K562 (cell line): ENCODE data around the gene EPHB3. TPM values are rescaled to one million over a fixed set of nuclear protein-coding genes. Genes with fewer than 3 reads are reported as not detected.
A peak's percentile ranks its signal among the peaks of the same experiment; 100 is the strongest.

Experiments
- ATAC-seq: fragments of 200-7000 bp; cut with Tn5 transposase; 3 replicates; pipeline ENCODE4 v1.9.1; 2020; ENCODE audit warnings: moderate library complexity
- BruUV-seq: library from RNA; stranded (reverse); fragments of 400-500 nt; replicated peaks from 2 replicates; lab custom pipeline; 2021; lab: Mats Ljungman, UMichigan
- CTCF ChIA-PET: fragments of 300-600 bp; formaldehyde crosslinking; extraction: SDS; loops from one replicate; lab custom pipeline; 2021; ENCODE audit warnings: low intra/inter-chr PET ratio; lab: Yijun Ruan, JAX
- POLR2A ChIA-PET: fragments of 300-600, 350-650 bp; sonication (Branson Sonifier 250); formaldehyde crosslinking; extraction: SDS; loops from one replicate; lab custom pipeline; 2021; ENCODE audit warnings: antibody characterized with exemption, inconsistent platforms; lab: Yijun Ruan, JAX
- DNase-seq, 4 experiments: peaks; one replicate each; pipeline versions ENCODE4 v3.0.0 to v3.0.0-alpha.2; 2011 to 2018; ENCODE audit warnings: low spot score in 3 of 4, mixed read lengths in 3 of 4; ENCODE audit errors: extremely low read depth in 1 of 4
- FAIRE-seq: peaks from 2 replicates; lab custom pipeline; 2011; peaks lifted over from hg19 to GRCh38; lab: Jason Lieb, UNC
- H2AFZ ChIP-seq: 2 replicates; pipeline ENCODE4 v1.6.0; 2011; ENCODE audit warnings: low read depth, low read length, control low read depth, inconsistent platforms
- H3K27ac ChIP-seq: fragments of 200-600 bp; 3 replicates; pipeline ENCODE4 v1.8.0; 2011; ENCODE audit warnings: low read depth, mild to moderate bottlenecking, control low read depth, inconsistent platforms, low read length, moderate library complexity, mixed read lengths; ENCODE audit errors: extremely low read depth
- H3K27me3 ChIP-seq, 2 experiments: fragments of 300-600 bp in 1 of 2; 2 replicates in 1 of 2; 3 replicates in 1 of 2; pipeline versions ENCODE4 v1.6.0 to v1.8.0; 2011; ENCODE audit warnings: inconsistent platforms in 2 of 2, low read length in 2 of 2, mild to moderate bottlenecking in 1 of 2, mixed read lengths in 1 of 2, moderate library complexity in 1 of 2; ENCODE audit not compliant: control insufficient read depth in 2 of 2, insufficient read depth in 2 of 2
- H3K36me3 ChIP-seq: fragments of 300-600 bp; 3 replicates; pipeline ENCODE4 v1.8.0; 2011; ENCODE audit warnings: mild to moderate bottlenecking, low read length, inconsistent platforms; ENCODE audit not compliant: control insufficient read depth, insufficient read depth
- H3K4me1 ChIP-seq, 2 experiments: fragments of 200-600 bp in 1 of 2; replicated peaks in 1 of 2; 2 replicates in 1 of 2; 3 replicates in 1 of 2; pipeline versions ENCODE4 v1.5.1 to v1.8.0; 2011; ENCODE audit warnings: inconsistent platforms in 2 of 2, low read length in 2 of 2, mild to moderate bottlenecking in 1 of 2, mixed read lengths in 1 of 2, moderate library complexity in 1 of 2; ENCODE audit not compliant: control insufficient read depth in 2 of 2, insufficient read depth in 2 of 2
- H3K4me2 ChIP-seq: 2 replicates; pipeline ENCODE4 v1.6.1; 2011; ENCODE audit warnings: low read length, control low read depth, inconsistent platforms, mixed read lengths; ENCODE audit not compliant: insufficient read depth
- H3K4me3 ChIP-seq: fragments of 200-600 bp; sonication (generic), shearing (Covaris generic); 2 replicates; pipeline ENCODE4 v1.5.1; 2016; ENCODE audit warnings: control low read depth, inconsistent platforms
- H3K79me2 ChIP-seq: fragments of 200-600 bp; 3 replicates; pipeline ENCODE4 v1.8.0; 2011; ENCODE audit warnings: low read length, inconsistent platforms; ENCODE audit not compliant: control insufficient read depth, insufficient read depth
- H3K9ac ChIP-seq, 2 experiments: 2 replicates each; pipeline versions ENCODE4 v1.6.0 to v1.6.1; 2011; ENCODE audit warnings: low read depth in 2 of 2, low read length in 2 of 2, control low read depth in 1 of 2, inconsistent platforms in 1 of 2, mild to moderate bottlenecking in 1 of 2, mixed read lengths in 1 of 2; ENCODE audit not compliant: insufficient read depth in 1 of 2
- H3K9me1 ChIP-seq: one replicate; pipeline ENCODE4 v1.6.0; 2011; ENCODE audit warnings: inconsistent platforms, mild to moderate bottlenecking, low read length, moderate library complexity; ENCODE audit not compliant: control insufficient read depth, insufficient read depth
- H3K9me3 ChIP-seq: replicated peaks from 2 replicates; pipeline ENCODE4 v1.5.1; 2011; ENCODE audit warnings: low read depth, low read length, inconsistent platforms; ENCODE audit not compliant: control insufficient read depth, insufficient read depth
- H4K20me1 ChIP-seq: replicated peaks from 2 replicates; pipeline ENCODE4 v1.6.1; 2011; ENCODE audit warnings: low read length, inconsistent platforms, mixed read lengths; ENCODE audit not compliant: control insufficient read depth, insufficient read depth
- ETS2 ChIP-seq: IDR thresholded peaks from 2 replicates; pipeline ENCODE4 v1.6.1; 2016; ENCODE audit warnings: borderline replicate concordance, missing genetic modification characterization, mild to moderate bottlenecking, moderate library complexity, missing compliant biosample characterization; ENCODE audit not compliant: poor library complexity, severe bottlenecking
- EZH2 ChIP-seq: IDR thresholded peaks from 2 replicates; pipeline ENCODE4 v1.6.1; 2012; ENCODE audit warnings: low read depth, mild to moderate bottlenecking, inconsistent platforms, low read length, borderline replicate concordance
- GABPB1 ChIP-seq: sonication (generic); formaldehyde crosslinking; IDR thresholded peaks from 2 replicates; pipeline ENCODE4 v1.8.0; 2022; ENCODE audit warnings: mild to moderate bottlenecking, missing genetic modification reagents
- POLR2B ChIP-seq: fragments of 450-650 bp; IDR thresholded peaks from 2 replicates; pipeline ENCODE4 v1.6.1; 2018; ENCODE audit warnings: low read depth; ENCODE audit not compliant: partially characterized antibody
- RHOXF2B ChIP-seq: fragments of 250-450 bp; sonication (Bioruptor Pico); conservative IDR thresholded peaks from 2 replicates; pipeline ENCODE4 v1.5.1; 2021
- WGBS: fragments of 100-300 bp; shearing (Covaris generic); methylation state at CpG from one replicate; pipeline ENCODE4 v1.1.6; 2016; ENCODE audit warnings: low coverage, mixed read lengths; ENCODE audit not compliant: insufficient coverage; ENCODE audit errors: missing lambda C conversion rate; 5-methylcytosine and 5-hydroxymethylcytosine counted together
- in situ Hi-C: fragments of 300-500 bp; cut with MboI; formaldehyde crosslinking; loops from 4 replicates; pipeline ENCODE4 v1.15.0; 2018; ENCODE audit warnings: inconsistent platforms, mixed read lengths
- intact Hi-C: fragments of 100-400 bp; cut with micrococcal nuclease; formaldehyde crosslinking; loops from 2 replicates; pipeline ENCODE4 v1.14.2; 2022
- polyA plus RNA-seq, 8 experiments: library from polyadenylated mRNA; depleted of rRNA in 4 of 8; stranded (reverse) in 5 of 8; unstranded in 3 of 8; fragments of >200 nt; fragmentation: Nextera tagmentation in 2 of 8; fragmentation: Illumina TruSeq in 1 of 8; extraction: Ambion mirVana in 2 of 8; extraction: Trizol in 1 of 8; gene quantifications; 2 replicates each; pipeline versions ENCODE4 v1.2.1 to v1.2.3, GENCODE V29; 2011 to 2014; ENCODE audit warnings: inconsistent platforms in 1 of 8, missing spikeins in 1 of 8
- total RNA-seq, 7 experiments: library from RNA; depleted of rRNA in 6 of 7; stranded (reverse); fragments of >200 nt in 6 of 7; fragmentation: Illumina TruSeq in 2 of 7; extraction: Trizol in 2 of 7; gene quantifications; 2 replicates each; pipeline versions ENCODE4 v1.2.1 to v1.2.3, GENCODE V29; 2011 to 2021; ENCODE audit warnings: low replicate concordance in 1 of 7
- TF ChIP-seq, protein P1 (sequence below): sonication (generic); formaldehyde crosslinking; IDR thresholded peaks from 2 replicates; pipeline ENCODE4 v1.8.0; 2022; ENCODE audit warnings: mild to moderate bottlenecking, missing genetic modification reagents
- TF ChIP-seq, protein P2 (sequence below): fragments of 450-650 bp; IDR thresholded peaks from 2 replicates; pipeline ENCODE4 v1.7.1; 2018; ENCODE audit warnings: mild to moderate bottlenecking, low read depth; ENCODE audit not compliant: partially characterized antibody
- TF ChIP-seq, protein P3 (sequence below): IDR thresholded peaks from 2 replicates; pipeline ENCODE4 v1.6.1; 2016; ENCODE audit warnings: missing genetic modification characterization, missing compliant biosample characterization

Gene EPHB3
- total and polyA plus RNA-seq, 9 of the 15 experiments (the other 6 are each of a cell fraction or from before 2014, with no cell fraction given) = not detected

DNA sequence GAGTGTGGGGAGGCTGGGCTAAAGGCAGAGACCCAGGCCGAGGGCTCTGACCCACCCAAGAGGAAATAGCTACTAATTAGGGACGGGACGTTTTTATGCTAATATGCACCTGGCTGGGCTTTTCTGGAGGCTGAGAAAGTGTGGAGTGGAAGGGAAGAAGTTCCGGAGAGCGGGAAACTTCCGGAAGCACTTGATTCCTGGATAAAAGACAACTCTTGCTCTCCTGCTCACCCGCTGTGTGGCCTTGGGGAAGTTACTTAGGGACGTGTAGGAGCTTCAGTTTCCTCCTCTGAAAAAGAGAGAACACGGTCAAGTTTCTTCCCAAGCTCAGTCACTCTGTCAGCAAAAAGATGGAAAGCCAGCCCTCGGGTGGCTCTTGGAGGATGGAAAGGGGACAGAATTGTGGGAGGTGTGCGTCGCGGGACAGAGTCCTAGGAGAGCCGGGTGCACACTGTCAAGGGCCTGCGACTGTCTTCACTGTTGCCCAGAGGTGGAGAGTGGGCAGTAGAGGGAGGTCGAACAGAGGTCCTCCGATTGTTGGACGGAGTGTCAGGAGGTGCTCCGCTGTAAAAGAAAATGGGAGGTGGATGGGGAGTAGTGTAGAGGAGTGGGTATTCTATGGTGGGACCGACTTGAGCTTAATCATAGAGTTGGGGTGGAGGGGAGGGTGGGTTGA is 43.2 kb downstream of the EPHB3 start:
- H3K9me1 ChIP-seq = no peaks in the 10 kb centered on the region

More for the DNA sequence above, 43.2 kb downstream of the EPHB3 start:
- CTCF ChIA-PET = interaction anchor here (1.0 kb wide), 1 partner anchor 174 kb away, joined by 3 read pairs; no protein-coding TSS in a partner anchor
- no peaks in the 10 kb centered on the region for H3K36me3 ChIP-seq
- peaks cover 0 to 10% of the 10 kb centered on the region in 2 experiments; a peak in 2 of 5 replicates for H3K4me1 ChIP-seq
- TF ChIP-seq POLR2B (no peak), ETS2 (tag) (no peak), GABPB1 (CRISPR knock-in tag) (no peak), EZH2 (0 out of 2 replicates have a peak, but pooled peaks have one; percentile 89), RHOXF2B (CRISPR knock-in tag) (no peak)
- TF ChIP-seq, protein P1, sequence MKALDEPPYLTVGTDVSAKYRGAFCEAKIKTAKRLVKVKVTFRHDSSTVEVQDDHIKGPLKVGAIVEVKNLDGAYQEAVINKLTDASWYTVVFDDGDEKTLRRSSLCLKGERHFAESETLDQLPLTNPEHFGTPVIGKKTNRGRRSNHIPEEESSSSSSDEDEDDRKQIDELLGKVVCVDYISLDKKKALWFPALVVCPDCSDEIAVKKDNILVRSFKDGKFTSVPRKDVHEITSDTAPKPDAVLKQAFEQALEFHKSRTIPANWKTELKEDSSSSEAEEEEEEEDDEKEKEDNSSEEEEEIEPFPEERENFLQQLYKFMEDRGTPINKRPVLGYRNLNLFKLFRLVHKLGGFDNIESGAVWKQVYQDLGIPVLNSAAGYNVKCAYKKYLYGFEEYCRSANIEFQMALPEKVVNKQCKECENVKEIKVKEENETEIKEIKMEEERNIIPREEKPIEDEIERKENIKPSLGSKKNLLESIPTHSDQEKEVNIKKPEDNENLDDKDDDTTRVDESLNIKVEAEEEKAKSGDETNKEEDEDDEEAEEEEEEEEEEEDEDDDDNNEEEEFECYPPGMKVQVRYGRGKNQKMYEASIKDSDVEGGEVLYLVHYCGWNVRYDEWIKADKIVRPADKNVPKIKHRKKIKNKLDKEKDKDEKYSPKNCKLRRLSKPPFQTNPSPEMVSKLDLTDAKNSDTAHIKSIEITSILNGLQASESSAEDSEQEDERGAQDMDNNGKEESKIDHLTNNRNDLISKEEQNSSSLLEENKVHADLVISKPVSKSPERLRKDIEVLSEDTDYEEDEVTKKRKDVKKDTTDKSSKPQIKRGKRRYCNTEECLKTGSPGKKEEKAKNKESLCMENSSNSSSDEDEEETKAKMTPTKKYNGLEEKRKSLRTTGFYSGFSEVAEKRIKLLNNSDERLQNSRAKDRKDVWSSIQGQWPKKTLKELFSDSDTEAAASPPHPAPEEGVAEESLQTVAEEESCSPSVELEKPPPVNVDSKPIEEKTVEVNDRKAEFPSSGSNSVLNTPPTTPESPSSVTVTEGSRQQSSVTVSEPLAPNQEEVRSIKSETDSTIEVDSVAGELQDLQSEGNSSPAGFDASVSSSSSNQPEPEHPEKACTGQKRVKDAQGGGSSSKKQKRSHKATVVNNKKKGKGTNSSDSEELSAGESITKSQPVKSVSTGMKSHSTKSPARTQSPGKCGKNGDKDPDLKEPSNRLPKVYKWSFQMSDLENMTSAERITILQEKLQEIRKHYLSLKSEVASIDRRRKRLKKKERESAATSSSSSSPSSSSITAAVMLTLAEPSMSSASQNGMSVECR (CRISPR knock-in tag) = no peak
- TF ChIP-seq, protein P2, sequence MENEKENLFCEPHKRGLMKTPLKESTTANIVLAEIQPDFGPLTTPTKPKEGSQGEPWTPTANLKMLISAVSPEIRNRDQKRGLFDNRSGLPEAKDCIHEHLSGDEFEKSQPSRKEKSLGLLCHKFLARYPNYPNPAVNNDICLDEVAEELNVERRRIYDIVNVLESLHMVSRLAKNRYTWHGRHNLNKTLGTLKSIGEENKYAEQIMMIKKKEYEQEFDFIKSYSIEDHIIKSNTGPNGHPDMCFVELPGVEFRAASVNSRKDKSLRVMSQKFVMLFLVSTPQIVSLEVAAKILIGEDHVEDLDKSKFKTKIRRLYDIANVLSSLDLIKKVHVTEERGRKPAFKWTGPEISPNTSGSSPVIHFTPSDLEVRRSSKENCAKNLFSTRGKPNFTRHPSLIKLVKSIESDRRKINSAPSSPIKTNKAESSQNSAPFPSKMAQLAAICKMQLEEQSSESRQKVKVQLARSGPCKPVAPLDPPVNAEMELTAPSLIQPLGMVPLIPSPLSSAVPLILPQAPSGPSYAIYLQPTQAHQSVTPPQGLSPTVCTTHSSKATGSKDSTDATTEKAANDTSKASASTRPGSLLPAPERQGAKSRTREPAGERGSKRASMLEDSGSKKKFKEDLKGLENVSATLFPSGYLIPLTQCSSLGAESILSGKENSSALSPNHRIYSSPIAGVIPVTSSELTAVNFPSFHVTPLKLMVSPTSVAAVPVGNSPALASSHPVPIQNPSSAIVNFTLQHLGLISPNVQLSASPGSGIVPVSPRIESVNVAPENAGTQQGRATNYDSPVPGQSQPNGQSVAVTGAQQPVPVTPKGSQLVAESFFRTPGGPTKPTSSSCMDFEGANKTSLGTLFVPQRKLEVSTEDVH = no peak
- TF ChIP-seq, protein P3, sequence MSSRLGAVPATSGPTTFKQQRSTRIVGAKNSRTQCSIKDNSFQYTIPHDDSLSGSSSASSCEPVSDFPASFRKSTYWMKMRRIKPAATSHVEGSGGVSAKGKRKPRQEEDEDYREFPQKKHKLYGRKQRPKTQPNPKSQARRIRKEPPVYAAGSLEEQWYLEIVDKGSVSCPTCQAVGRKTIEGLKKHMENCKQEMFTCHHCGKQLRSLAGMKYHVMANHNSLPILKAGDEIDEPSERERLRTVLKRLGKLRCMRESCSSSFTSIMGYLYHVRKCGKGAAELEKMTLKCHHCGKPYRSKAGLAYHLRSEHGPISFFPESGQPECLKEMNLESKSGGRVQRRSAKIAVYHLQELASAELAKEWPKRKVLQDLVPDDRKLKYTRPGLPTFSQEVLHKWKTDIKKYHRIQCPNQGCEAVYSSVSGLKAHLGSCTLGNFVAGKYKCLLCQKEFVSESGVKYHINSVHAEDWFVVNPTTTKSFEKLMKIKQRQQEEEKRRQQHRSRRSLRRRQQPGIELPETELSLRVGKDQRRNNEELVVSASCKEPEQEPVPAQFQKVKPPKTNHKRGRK (tag) = no peak
- TF ChIP-seq, all 486 proteins: peak for 1
- in situ Hi-C loops (no loop called here), intact Hi-C loops (no loop called here)
- Histone ChIP-seq H3K4me3 (no peak overlapping the region), H3K79me2 (no peaks in the 10 kb centered on the region), H3K9me3 (no peaks in the 10 kb centered on the region), H3K4me2 (no peak overlapping the region), H3K27ac (no peak overlapping the region), H2AFZ (no peak overlapping the region), H3K9ac (no peak overlapping the region), H4K20me1 (peaks cover 3% of the 10 kb centered on the region), H3K27me3 (peaks cover 47 to 80% of the 10 kb centered on the region in 2 experiments)
- DNase-seq (no peak), FAIRE-seq (no peak), ATAC-seq (no peak)
- POLR2A ChIA-PET = interaction anchor here (0.7 to 1.3 kb wide), 4 partner anchors 14 to 210 kb away, joined by 3 read pairs; no protein-coding TSS in a partner anchor
- WGBS = under 1% methylated on average over 19 of the region's 20 CpGs
- no TSS peak for BruUV-seq
